Measurements from ENCODE around the gene PDK1. TPM values are rescaled to one million over a fixed set of nuclear protein-coding genes. Genes with fewer than 3 reads are reported as not detected.

Gene PDK1
- 15.9 and 18.5 TPM in 2 replicates for total RNA-seq (2021)
- percentile 90 among the genes with signal in this experiment for Bru-seq, nascent RNA
- BruChase-seq, experiment 1, labeled RNA remaining after a 2-hour chase, result percentile 84 among the genes with signal in this experiment
- BruChase-seq, experiment 2, labeled RNA remaining after a 6-hour chase, result percentile 77 among the genes with signal in this experiment
- long read RNA-seq, full-length matches to known transcripts, result 9 of 14 reads
- long read RNA-seq, partial matches to known transcripts, result 0 of 14 reads
- long read RNA-seq, other reads (novel, unspliced or antisense), result 5 of 14 reads

- no peak for TF ChIP-seq CTCF (conservative IDR thresholded peaks at IDR 0.05)
- no peak for TF ChIP-seq EZH2 (IDR thresholded peaks at IDR 0.05; ENCODE audit: low read depth)
- Histone ChIP-seq H3K79me2 (ENCODE audit: low read depth) (peaks cover 40% of the 10 kb centered on the region), H3F3A (ENCODE audit: insufficient read depth, low read depth) (peaks cover 26% of the 10 kb centered on the region; the same call in 1 of the 2 replicates), H3K27me3 (ENCODE audit: insufficient read depth, low read depth) (no peaks in the 10 kb centered on the region), H3K4me2 (peak within 1 kb of the TSS; percentile 82), H3K27ac (peak within 1 kb of the TSS; percentile 65), H2AFZ (peak within 1 kb of the TSS; percentile 89), H3K4me1 (replicated peaks; ENCODE audit: insufficient read depth) (peaks cover 58% of the 10 kb centered on the region), H3K9me3 (ENCODE audit: insufficient read depth, low read depth) (no peaks in the 10 kb centered on the region), H3K36me3 (ENCODE audit: low read depth) (0 out of 2 replicates have a peak, but pooled peaks cover 1% of the 10 kb centered on the region), H3K9me2 (ENCODE audit: insufficient read depth) (no peaks in the 10 kb centered on the region), H3K4me3 (peak within 1 kb of the TSS; percentile 75), H4K20me1 (ENCODE audit: insufficient read depth) (no peaks in the 10 kb centered on the region)
- POLR2A ChIA-PET (ENCODE audit: unreplicated experiment), result interaction anchor here (0.7 to 0.8 kb wide), 2 partner anchors 303 to 864 kb away, joined by 4 to 6 read pairs; no protein-coding TSS in a partner anchor
- BruUV-seq (replicated peaks), result no TSS peak
- intact Hi-C loops (cut with micrococcal nuclease; ENCODE audit: unreplicated experiment), result loop anchor here (1.0 to 5.0 kb wide), 10 partner anchors 73 to 868 kb away; partner anchors contain the start of gene DYNC1I2
- CTCF ChIA-PET, result interaction anchor here (0.7 kb wide), 2 partner anchors 155 to 852 kb away, joined by 3 read pairs; no protein-coding TSS in a partner anchor
- DNase-seq, result peak; percentile 87 to 99
These were observed at the start of gene PDK1 for GRCh38 chr2:172555522-172556283. PDK1 (plus strand) TSS chr2:172556090; CDS start chr2:172556151, 61 bp downstream.

- Histone ChIP-seq H3K9me2 (ENCODE audit: insufficient read depth) (no peaks in the 10 kb centered on the region; the same call in 1 of the 2 replicates), H2AFZ (no peak overlapping the region), H3K4me2 (no peak overlapping the region), H3K4me1 (replicated peaks; ENCODE audit: insufficient read depth) (no peaks in the 10 kb centered on the region), H3K36me3 (ENCODE audit: low read depth) (peaks cover 35% of the 10 kb centered on the region), H3F3A (ENCODE audit: insufficient read depth, low read depth) (peaks cover 23% of the 10 kb centered on the region; the same call in 1 of the 2 replicates), H3K27me3 (ENCODE audit: insufficient read depth, low read depth) (no peaks in the 10 kb centered on the region), H3K9me3 (ENCODE audit: insufficient read depth, low read depth) (peaks cover 10% of the 10 kb centered on the region), H4K20me1 (ENCODE audit: insufficient read depth) (no peaks in the 10 kb centered on the region), H3K27ac (no peak overlapping the region), H3K4me3 (no peak overlapping the region), H3K79me2 (ENCODE audit: low read depth) (no peaks in the 10 kb centered on the region)
- POLR2A ChIA-PET (ENCODE audit: unreplicated experiment), result no interaction called here
- BruUV-seq (replicated peaks), result no TSS peak
- intact Hi-C loops (cut with micrococcal nuclease; ENCODE audit: unreplicated experiment), result no loop called here
- CTCF ChIA-PET, result no interaction called here
- TF ChIP-seq EZH2 (IDR thresholded peaks at IDR 0.05; ENCODE audit: low read depth) (no peak), CTCF (conservative IDR thresholded peaks at IDR 0.05) (no peak)
- DNase-seq, result no peak
These were observed 48.7 kb upstream of the PDK1 start for GRCh38 chr2:172507199-172507598.

- Histone ChIP-seq H3K4me3 (no peak overlapping the region), H3K9me2 (ENCODE audit: insufficient read depth) (no peaks in the 10 kb centered on the region; the same call in 1 of the 2 replicates), H3K4me1 (replicated peaks; ENCODE audit: insufficient read depth) (no peaks in the 10 kb centered on the region), H4K20me1 (ENCODE audit: insufficient read depth) (no peaks in the 10 kb centered on the region), H3K79me2 (ENCODE audit: low read depth) (no peaks in the 10 kb centered on the region), H3K36me3 (ENCODE audit: low read depth) (peaks cover 9% of the 10 kb centered on the region; the same call in 1 of the 2 replicates), H3K27ac (no peak overlapping the region), H3K9me3 (ENCODE audit: insufficient read depth, low read depth) (peaks cover 21% of the 10 kb centered on the region), H2AFZ (no peak overlapping the region), H3K27me3 (ENCODE audit: insufficient read depth, low read depth) (no peaks in the 10 kb centered on the region), H3K4me2 (no peak overlapping the region), H3F3A (ENCODE audit: insufficient read depth, low read depth) (peaks cover 13% of the 10 kb centered on the region; the same call in 1 of the 2 replicates)
- ChIA-PET POLR2A (ENCODE audit: unreplicated experiment) (no interaction called here), CTCF (no interaction called here)
- BruUV-seq (replicated peaks), result no TSS peak
- DNase-seq, result no peak
- TF ChIP-seq EZH2 (IDR thresholded peaks at IDR 0.05; ENCODE audit: low read depth) (no peak), CTCF (conservative IDR thresholded peaks at IDR 0.05) (no peak)
- intact Hi-C loops (cut with micrococcal nuclease; ENCODE audit: unreplicated experiment), result no loop called here
These were observed 45.8 kb upstream of the PDK1 start for GRCh38 chr2:172510088-172510487.
